ENCODE results near the gene PTTG2. TPM values are rescaled to one million over a fixed set of nuclear protein-coding genes. Genes with fewer than 3 reads are reported as not detected.

The PTTG2 gene
- polyA plus RNA-seq, 1 of the 3 experiments (the other 2 are of a cell fraction), result not detected

- TF ChIP-seq TEAD4 (IDR thresholded peaks at IDR 0.05; ENCODE audit: borderline replicate concordance, insufficient read depth), result no peak
- TF ChIP-seq RCOR1 (IDR thresholded peaks at IDR 0.05; ENCODE audit: low read length), result no peak
- no peak for TF ChIP-seq TCF12 (IDR thresholded peaks at IDR 0.05)
- no peak for TF ChIP-seq NRF1 (IDR thresholded peaks at IDR 0.05; ENCODE audit: low read depth, low read length)
- no peak for TF ChIP-seq JUND (IDR thresholded peaks at IDR 0.05)
- no peak for TF ChIP-seq MXI1 (IDR thresholded peaks at IDR 0.05; ENCODE audit: low read depth, low read length)
- no peak for TF ChIP-seq SIN3A (IDR thresholded peaks at IDR 0.05; ENCODE audit: borderline replicate concordance, low read depth, low read length)
- TF ChIP-seq IRF3 (IDR thresholded peaks at IDR 0.05; ENCODE audit: low read depth, low read length), result no peak
- TF ChIP-seq CTCF (IDR thresholded peaks at IDR 0.05), result no peak
- no peak for TF ChIP-seq GATA2 (CRISPR knock-in tag; IDR thresholded peaks at IDR 0.05)
- no peak for TF ChIP-seq YY1 (IDR thresholded peaks at IDR 0.05; ENCODE audit: low read depth)
- TF ChIP-seq FOXJ3 (CRISPR knock-in tag; IDR thresholded peaks at IDR 0.05), result no peak
- no peak for TF ChIP-seq NFIC (IDR thresholded peaks at IDR 0.05; ENCODE audit: borderline replicate concordance)
- no peak for TF ChIP-seq FOXM1 (IDR thresholded peaks at IDR 0.05; ENCODE audit: low read depth)
These were observed 13.6 kb upstream of the PTTG2 start (continued) for GRCh38 chr4:37946503-37947179.

- H3K9me3 ChIP-seq, result no peaks in the 10 kb centered on the region
- no peaks in the 10 kb centered on the region for H3K27me3 ChIP-seq (ENCODE audit: insufficient read depth)
- H3K4me2 ChIP-seq, result no peak overlapping the region
- H3K9me2 ChIP-seq, result no peaks in the 10 kb centered on the region
- no peak overlapping the region for H3K9ac ChIP-seq
- CTCF ChIA-PET, result no interaction called here
- no peak overlapping the region for H3K4me3 ChIP-seq (ENCODE audit: low read depth in 2 of 2, low read length in 1 of 2)
- H3F3A ChIP-seq (replicated peaks; ENCODE audit: insufficient read depth), result no peaks in the 10 kb centered on the region
- WGBS (ENCODE audit: low lambda C conversion rate), result 70% methylated on average over 4 of the region's 4 CpGs
- TF ChIP-seq RFX5 (IDR thresholded peaks at IDR 0.05; ENCODE audit: low read length) (no peak), MXI1 (IDR thresholded peaks at IDR 0.05; ENCODE audit: low read depth, low read length) (no peak), MAX (IDR thresholded peaks at IDR 0.05; ENCODE audit: low read depth) (no peak), RCOR1 (IDR thresholded peaks at IDR 0.05; ENCODE audit: low read length) (no peak), FOSL2 (IDR thresholded peaks at IDR 0.05; ENCODE audit: borderline replicate concordance, low read depth) (no peak), GATA2 (CRISPR knock-in tag; IDR thresholded peaks at IDR 0.05) (no peak), TCF12 (IDR thresholded peaks at IDR 0.05) (no peak), TAF1 (IDR thresholded peaks at IDR 0.05; ENCODE audit: borderline replicate concordance, low read depth, low read length) (no peak), FOXJ3 (CRISPR knock-in tag; IDR thresholded peaks at IDR 0.05) (no peak), GABPA (IDR thresholded peaks at IDR 0.05; ENCODE audit: low read depth) (no peak)
- H3K4me1 ChIP-seq (ENCODE audit: control insufficient read depth in 1 of 2, insufficient read depth in 2 of 2, low read depth in 1 of 2, low read length in 1 of 2), result no peaks in the 10 kb centered on the region; a peak in 1 of 4 replicates
- no peaks in the 10 kb centered on the region for H3K36me3 ChIP-seq (replicated peaks in 1 of 2; ENCODE audit: control insufficient read depth in 1 of 2, insufficient read depth in 2 of 2, low read length in 1 of 2)
- POLR2A ChIA-PET, result no interaction called here
- no peak overlapping the region for H3K27ac ChIP-seq (ENCODE audit: low read depth in 2 of 2, low read length in 1 of 2)
- no peaks in the 10 kb centered on the region for H3K79me2 ChIP-seq (ENCODE audit: insufficient read depth)
- no peak for DNase-seq
- H2AFZ ChIP-seq (ENCODE audit: low read depth), result no peak overlapping the region
- no peaks in the 10 kb centered on the region for H4K20me1 ChIP-seq (ENCODE audit: insufficient read depth)
These were observed 11.7 kb upstream of the PTTG2 start for GRCh38 chr4:37948542-37948941.

All from SK-N-SH (cell line).